Stomach (tissue), 4 donors: ENCODE measurements around the gene CTNND2.

Experiments used
- CTCF ChIP-seq, 7 experiments: fragments of 450-650 bp in 4 of 7; fragments of 200-600 bp in 3 of 7; sonication (generic) in 3 of 7; IDR thresholded peaks; one replicate each; pipeline ENCODE4 v1.5.1; 2016 to 2019; ENCODE audit warnings: antibody characterized with exemption in 7 of 7, control low read depth in 2 of 7, mild to moderate bottlenecking in 1 of 7
- EP300 ChIP-seq: sonication (generic); formaldehyde crosslinking; IDR thresholded peaks from one replicate; pipeline ENCODE4 v1.6.1; 2017; ENCODE audit warnings: antibody characterized with exemption

- no peak for TF ChIP-seq EP300
- no peak for TF ChIP-seq CTCF (IDR thresholded peaks at IDR 0.05)
Measured at GRCh38 chr5:11311272-11311671, 593.0 kb downstream of the CTNND2 start.
